Measurements from ENCODE around the gene RFNG. TPM values are rescaled to one million over a fixed set of nuclear protein-coding genes. Genes with fewer than 3 reads are reported as not detected.

The RFNG gene
- total and polyA plus RNA-seq, 2 of the 13 experiments (the other 11 are each of a cell fraction or from before 2014, with no cell fraction given), result 61.4 to 64.0 TPM

- TF ChIP-seq ZBTB34 (CRISPR knock-in tag; IDR thresholded peaks at IDR 0.05) (peak; percentile 64; the same call in 1 of the 2 replicates), ZMYM3 (CRISPR knock-in tag; IDR thresholded peaks at IDR 0.05) (no peak), HDAC2 (CRISPR knock-in tag; IDR thresholded peaks at IDR 0.05) (no peak), ZNF747 (CRISPR knock-in tag; IDR thresholded peaks at IDR 0.05; ENCODE audit: borderline replicate concordance) (0 out of 2 replicates have a peak, but pooled peaks have one; percentile 41), U2AF1 (optimal IDR thresholded peaks at IDR 0.05; ENCODE audit: low read depth, low read length) (peak; percentile 93), ZNF768 (CRISPR knock-in tag; IDR thresholded peaks at IDR 0.05) (peak; percentile 39; the same call in 1 of the 2 replicates), MAF1 (CRISPR knock-in tag; IDR thresholded peaks at IDR 0.05; ENCODE audit: borderline replicate concordance) (no peak), ZSCAN9 (CRISPR knock-in tag; IDR thresholded peaks at IDR 0.05; ENCODE audit: borderline replicate concordance) (no peak), JUND (CRISPR knock-in tag; IDR thresholded peaks at IDR 0.05) (no peak), ZNF407 (CRISPR knock-in tag; IDR thresholded peaks at IDR 0.05; ENCODE audit: not compliant biosample characterization) (peak; percentile 76), NFE2 (CRISPR knock-in tag; IDR thresholded peaks at IDR 0.05) (no peak), NFAT5 (CRISPR knock-in tag; IDR thresholded peaks at IDR 0.05) (peak; percentile 37; the same call in 1 of the 2 replicates), ZNF44 (CRISPR knock-in tag; IDR thresholded peaks at IDR 0.05) (no peak), STAT5B (CRISPR knock-in tag; IDR thresholded peaks at IDR 0.05) (no peak), SKI (IDR thresholded peaks at IDR 0.05; ENCODE audit: partially characterized antibody) (no peak)
Observed at GRCh38 chr17:82023447-82024241, 28.0 kb downstream of the RFNG start (continued).
